HEK293 (cell line): ENCODE data around the gene TOP3A.

Source experiments
- BCL11A ChIP-seq: fragments of 450-650 bp; formaldehyde crosslinking; IDR thresholded peaks from 2 replicates; pipeline ENCODE4 v1.5.1; 2016; ENCODE audit warnings: low read depth, missing biosample characterization, missing genetic modification characterization
- HIC1 ChIP-seq: fragments of 450-650 bp; formaldehyde crosslinking; IDR thresholded peaks from 2 replicates; pipeline ENCODE4 v1.5.1; 2016; ENCODE audit warnings: missing biosample characterization, missing genetic modification characterization
- KLF10 ChIP-seq: fragments of 450-650 bp; IDR thresholded peaks from 2 replicates; pipeline ENCODE4 v1.5.1; 2018; ENCODE audit warnings: missing biosample characterization, mild to moderate bottlenecking, missing genetic modification characterization
- OVOL3 ChIP-seq: fragments of 450-650 bp; formaldehyde crosslinking; IDR thresholded peaks from 2 replicates; pipeline ENCODE4 v1.5.1; 2016; ENCODE audit warnings: missing biosample characterization, missing genetic modification characterization
- PATZ1 ChIP-seq: fragments of 450-650 bp; formaldehyde crosslinking; IDR thresholded peaks from 2 replicates; pipeline ENCODE4 v1.5.1; 2016; ENCODE audit warnings: missing biosample characterization, missing genetic modification characterization
- PRDM6 ChIP-seq: fragments of 450-650 bp; formaldehyde crosslinking; IDR thresholded peaks from 2 replicates; pipeline ENCODE4 v1.5.1; 2017; ENCODE audit warnings: missing biosample characterization, missing genetic modification characterization
- ZFP3 ChIP-seq: fragments of 450-650 bp; formaldehyde crosslinking; IDR thresholded peaks from 2 replicates; pipeline ENCODE4 v1.5.1; 2016; ENCODE audit warnings: low read depth, missing biosample characterization, missing genetic modification characterization
- ZFP37 ChIP-seq: fragments of 450-650 bp; formaldehyde crosslinking; IDR thresholded peaks from 2 replicates; pipeline ENCODE4 v1.5.1; 2016; ENCODE audit warnings: missing biosample characterization, missing genetic modification characterization
- ZNF426 ChIP-seq: fragments of 450-650 bp; formaldehyde crosslinking; IDR thresholded peaks from 2 replicates; pipeline ENCODE4 v1.5.1; 2017; ENCODE audit warnings: missing biosample characterization, missing genetic modification characterization, mild to moderate bottlenecking, inconsistent platforms, moderate library complexity
- ZNF518A ChIP-seq: fragments of 450-650 bp; formaldehyde crosslinking; conservative IDR thresholded peaks from 2 replicates; pipeline ENCODE4 v1.5.1; 2016; ENCODE audit warnings: low read depth, missing biosample characterization, missing genetic modification characterization
- ZNF645 ChIP-seq: fragments of 450-650 bp; formaldehyde crosslinking; IDR thresholded peaks from 2 replicates; pipeline ENCODE4; 2016; ENCODE audit warnings: missing biosample characterization, missing genetic modification characterization
- ZNF747 ChIP-seq: fragments of 450-650 bp; formaldehyde crosslinking; IDR thresholded peaks from 2 replicates; pipeline ENCODE4 v1.5.1; 2016; ENCODE audit warnings: missing biosample characterization, missing genetic modification characterization

TOP3A gene

GRCh38 chr17:18324140-18325050, 9.6 kb upstream of the TOP3A start (continued):
- TF ChIP-seq PRDM6 (tag by site-specific recombination) (no peak), ZFP3 (no peak), PATZ1 (tag by site-specific recombination) (no peak), ZNF747 (tag by site-specific recombination) (no peak), KLF10 (tag by site-specific recombination) (no peak), ZFP37 (tag by site-specific recombination) (no peak), ZNF645 (tag by site-specific recombination) (no peak), ZNF426 (tag by site-specific recombination) (no peak), OVOL3 (tag by site-specific recombination) (no peak), HIC1 (tag by site-specific recombination) (no peak), ZNF518A (tag by site-specific recombination) (no peak), BCL11A (tag by site-specific recombination) (no peak)
- TF ChIP-seq, all 188 proteins: peak for 0
